ENCODE data around the gene MUSTN1.

DNA sequence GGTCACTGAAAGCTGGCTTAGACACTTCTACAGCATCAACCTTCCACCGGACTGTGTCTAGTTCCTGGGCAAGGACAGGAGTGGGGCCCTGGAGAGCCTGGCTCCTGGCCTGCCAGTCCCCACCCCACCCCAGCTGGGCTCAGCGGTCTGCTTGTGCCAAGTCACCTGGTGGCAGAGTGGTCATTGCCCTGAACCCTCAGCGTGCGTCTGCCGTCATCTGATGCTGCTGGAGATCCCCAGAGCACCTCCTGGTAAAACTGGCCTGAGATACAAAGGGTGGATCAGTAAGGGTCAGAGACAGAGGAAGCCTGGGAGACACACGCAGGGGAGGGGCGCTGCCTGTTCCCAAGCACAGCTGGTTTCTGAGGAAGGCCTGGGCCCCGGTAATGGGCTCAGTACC lies 21.0 kb downstream of the MUSTN1 start:
- TF ChIP-seq, protein P1, sequence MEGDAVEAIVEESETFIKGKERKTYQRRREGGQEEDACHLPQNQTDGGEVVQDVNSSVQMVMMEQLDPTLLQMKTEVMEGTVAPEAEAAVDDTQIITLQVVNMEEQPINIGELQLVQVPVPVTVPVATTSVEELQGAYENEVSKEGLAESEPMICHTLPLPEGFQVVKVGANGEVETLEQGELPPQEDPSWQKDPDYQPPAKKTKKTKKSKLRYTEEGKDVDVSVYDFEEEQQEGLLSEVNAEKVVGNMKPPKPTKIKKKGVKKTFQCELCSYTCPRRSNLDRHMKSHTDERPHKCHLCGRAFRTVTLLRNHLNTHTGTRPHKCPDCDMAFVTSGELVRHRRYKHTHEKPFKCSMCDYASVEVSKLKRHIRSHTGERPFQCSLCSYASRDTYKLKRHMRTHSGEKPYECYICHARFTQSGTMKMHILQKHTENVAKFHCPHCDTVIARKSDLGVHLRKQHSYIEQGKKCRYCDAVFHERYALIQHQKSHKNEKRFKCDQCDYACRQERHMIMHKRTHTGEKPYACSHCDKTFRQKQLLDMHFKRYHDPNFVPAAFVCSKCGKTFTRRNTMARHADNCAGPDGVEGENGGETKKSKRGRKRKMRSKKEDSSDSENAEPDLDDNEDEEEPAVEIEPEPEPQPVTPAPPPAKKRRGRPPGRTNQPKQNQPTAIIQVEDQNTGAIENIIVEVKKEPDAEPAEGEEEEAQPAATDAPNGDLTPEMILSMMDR (IDR thresholded peaks at IDR 0.05), result no peak
- TF ChIP-seq, protein P2, sequence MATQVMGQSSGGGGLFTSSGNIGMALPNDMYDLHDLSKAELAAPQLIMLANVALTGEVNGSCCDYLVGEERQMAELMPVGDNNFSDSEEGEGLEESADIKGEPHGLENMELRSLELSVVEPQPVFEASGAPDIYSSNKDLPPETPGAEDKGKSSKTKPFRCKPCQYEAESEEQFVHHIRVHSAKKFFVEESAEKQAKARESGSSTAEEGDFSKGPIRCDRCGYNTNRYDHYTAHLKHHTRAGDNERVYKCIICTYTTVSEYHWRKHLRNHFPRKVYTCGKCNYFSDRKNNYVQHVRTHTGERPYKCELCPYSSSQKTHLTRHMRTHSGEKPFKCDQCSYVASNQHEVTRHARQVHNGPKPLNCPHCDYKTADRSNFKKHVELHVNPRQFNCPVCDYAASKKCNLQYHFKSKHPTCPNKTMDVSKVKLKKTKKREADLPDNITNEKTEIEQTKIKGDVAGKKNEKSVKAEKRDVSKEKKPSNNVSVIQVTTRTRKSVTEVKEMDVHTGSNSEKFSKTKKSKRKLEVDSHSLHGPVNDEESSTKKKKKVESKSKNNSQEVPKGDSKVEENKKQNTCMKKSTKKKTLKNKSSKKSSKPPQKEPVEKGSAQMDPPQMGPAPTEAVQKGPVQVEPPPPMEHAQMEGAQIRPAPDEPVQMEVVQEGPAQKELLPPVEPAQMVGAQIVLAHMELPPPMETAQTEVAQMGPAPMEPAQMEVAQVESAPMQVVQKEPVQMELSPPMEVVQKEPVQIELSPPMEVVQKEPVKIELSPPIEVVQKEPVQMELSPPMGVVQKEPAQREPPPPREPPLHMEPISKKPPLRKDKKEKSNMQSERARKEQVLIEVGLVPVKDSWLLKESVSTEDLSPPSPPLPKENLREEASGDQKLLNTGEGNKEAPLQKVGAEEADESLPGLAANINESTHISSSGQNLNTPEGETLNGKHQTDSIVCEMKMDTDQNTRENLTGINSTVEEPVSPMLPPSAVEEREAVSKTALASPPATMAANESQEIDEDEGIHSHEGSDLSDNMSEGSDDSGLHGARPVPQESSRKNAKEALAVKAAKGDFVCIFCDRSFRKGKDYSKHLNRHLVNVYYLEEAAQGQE (IDR thresholded peaks at IDR 0.05; ENCODE audit: insufficient read depth in 1 of 2, low read depth in 2 of 2, low read length in 1 of 2), result no peak
- TF ChIP-seq POLR2AphosphoS5 (IDR thresholded peaks at IDR 0.05; ENCODE audit: low read depth, low read length) (no peak), TCF7L2 (IDR thresholded peaks at IDR 0.05; ENCODE audit: low read depth, low read length) (no peak), SIN3A (IDR thresholded peaks at IDR 0.05; ENCODE audit: borderline replicate concordance, insufficient read depth, low read depth, low read length) (no peak)
